Keratinocyte (primary cell): ENCODE data around the gene IRF1. TPM values are rescaled to one million over a fixed set of nuclear protein-coding genes. Genes with fewer than 3 reads are reported as not detected.

Source experiments
- DNase-seq: peaks from one replicate; pipeline ENCODE4 v3.0.0-alpha.2; 2011; ENCODE audit warnings: low read depth, missing footprints, low spot score
- FAIRE-seq: peaks from 2 replicates; lab custom pipeline; 2011; peaks lifted over from hg19 to GRCh38; lab: Jason Lieb, UNC
- H2AFZ ChIP-seq: 2 replicates; pipeline ENCODE4 v1.6.0; 2012; ENCODE audit warnings: low read length, control low read depth, inconsistent platforms; ENCODE audit not compliant: control insufficient read depth
- H3K27ac ChIP-seq: 2 replicates; pipeline ENCODE4 v1.5.1; 2011; ENCODE audit warnings: low read length; ENCODE audit not compliant: control insufficient read depth, insufficient read depth
- H3K27me3 ChIP-seq: 3 replicates; pipeline ENCODE4 v1.6.0; 2011; ENCODE audit warnings: low read length; ENCODE audit not compliant: control insufficient read depth, insufficient read depth; ENCODE audit errors: extremely low read depth
- H3K36me3 ChIP-seq, 2 experiments: 2 replicates in 1 of 2; 3 replicates in 1 of 2; pipeline ENCODE4 v1.5.1; 2011; ENCODE audit warnings: low read length in 2 of 2, mild to moderate bottlenecking in 1 of 2; ENCODE audit not compliant: control insufficient read depth in 2 of 2, insufficient read depth in 2 of 2; ENCODE audit errors: extremely low read depth in 1 of 2
- H3K4me1 ChIP-seq: 3 replicates; pipeline ENCODE4 v1.5.1; 2011; ENCODE audit warnings: low read length; ENCODE audit not compliant: control insufficient read depth, insufficient read depth; ENCODE audit errors: extremely low read depth
- H3K4me2 ChIP-seq: 3 replicates; pipeline ENCODE4 v1.6.0; 2011; ENCODE audit warnings: low read depth, low read length; ENCODE audit not compliant: control insufficient read depth, insufficient read depth; ENCODE audit errors: extremely low read depth
- H3K4me3 ChIP-seq, 3 experiments: fragments of 200-600 bp in 1 of 3; sonication (generic) in 1 of 3; 2 replicates in 2 of 3; 3 replicates in 1 of 3; pipeline ENCODE4 v1.5.1; 2011 to 2016; ENCODE audit warnings: low read length in 3 of 3, mild to moderate bottlenecking in 3 of 3, control low read depth in 2 of 3, inconsistent platforms in 1 of 3, low read depth in 1 of 3, mixed read lengths in 1 of 3, mixed run types in 1 of 3, moderate library complexity in 1 of 3; ENCODE audit not compliant: control insufficient read depth in 2 of 3, insufficient read depth in 2 of 3; ENCODE audit errors: extremely low read depth in 1 of 3
- H3K79me2 ChIP-seq: 2 replicates; pipeline ENCODE4 v1.6.0; 2012; ENCODE audit warnings: low read length; ENCODE audit not compliant: control insufficient read depth, insufficient read depth
- H3K9ac ChIP-seq: 3 replicates; pipeline ENCODE4 v1.6.0; 2011; ENCODE audit warnings: low read length; ENCODE audit not compliant: control insufficient read depth, insufficient read depth; ENCODE audit errors: extremely low read depth
- H3K9me1 ChIP-seq: 3 replicates; pipeline ENCODE4 v1.6.0; 2011; ENCODE audit warnings: low read length; ENCODE audit not compliant: control insufficient read depth, insufficient read depth; ENCODE audit errors: extremely low read depth
- H3K9me3 ChIP-seq: 2 replicates; pipeline ENCODE4 v1.5.1; 2012; ENCODE audit warnings: low read depth, low read length; ENCODE audit not compliant: control insufficient read depth
- H4K20me1 ChIP-seq: 3 replicates; pipeline ENCODE4 v1.6.0; 2011; ENCODE audit warnings: low read length; ENCODE audit not compliant: control insufficient read depth, insufficient read depth; ENCODE audit errors: extremely low read depth
- EZH2 ChIP-seq: IDR thresholded peaks from one replicate; pipeline ENCODE4 v1.6.1; 2012; ENCODE audit warnings: inconsistent platforms, mild to moderate bottlenecking, low read length, moderate library complexity
- dilution Hi-C: fragments of 300-500 bp; cut with MboI; formaldehyde crosslinking; loops from one replicate; pipeline ENCODE4 v1.7.0; 2020; ENCODE audit warnings: low sequenced_read_pairs; ENCODE audit not compliant: extremely low pct_ligation_motif_present
- polyA plus RNA-seq, 5 experiments: library from polyadenylated mRNA; depleted of rRNA in 3 of 5; stranded (reverse) in 3 of 5; stranded (forward) in 1 of 5; unstranded in 1 of 5; fragments of >200 nt; gene quantifications; 1 replicate in 1 of 5; 2 replicates in 3 of 5; 3 replicates in 1 of 5; pipeline versions ENCODE4 v1.2.1 to v1.2.3, GENCODE V29; 2011 to 2012; ENCODE audit warnings: missing spikeins in 2 of 5, low read depth in 1 of 5, low replicate concordance in 1 of 5
- TF ChIP-seq, protein P1 (sequence below), 3 experiments: IDR thresholded peaks in 1 of 3; conservative IDR thresholded peaks in 1 of 3; optimal IDR thresholded peaks in 1 of 3; 2 replicates in 2 of 3; 3 replicates in 1 of 3; pipeline versions ENCODE3 to v1.5.1; 2011; ENCODE audit warnings: low read length in 3 of 3, mild to moderate bottlenecking in 3 of 3, moderate library complexity in 2 of 3, control low read depth in 1 of 3, inconsistent platforms in 1 of 3; ENCODE audit not compliant: insufficient read depth in 2 of 3; ENCODE audit errors: extremely low read depth in 1 of 3

Gene IRF1
- polyA plus RNA-seq, 1 donor (not counting 4 experiments of a cell fraction or from before 2014, with no cell fraction given) = 6.2 TPM

DNA sequence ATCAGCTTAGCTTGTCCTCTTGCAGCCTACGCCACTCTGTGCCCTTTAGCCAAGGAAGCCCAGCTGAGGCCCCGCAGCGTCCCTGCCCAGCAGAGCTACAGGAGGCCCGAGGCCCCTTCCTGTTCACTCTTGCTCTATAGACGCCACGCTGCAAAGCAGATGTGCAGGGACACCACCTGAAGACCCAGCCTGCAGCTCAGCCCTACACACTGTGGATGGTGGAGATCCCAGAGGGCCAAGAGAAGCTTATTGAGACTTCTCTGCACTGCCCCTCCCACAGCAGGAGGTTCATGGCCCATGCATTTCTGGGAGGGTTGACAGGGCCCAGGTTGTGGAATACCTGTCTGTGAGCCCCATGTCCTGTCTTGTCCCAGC lies 33.6 kb downstream of the IRF1 start:
- Histone ChIP-seq H3K9ac (peak overlapping the region; percentile 1), H3K4me2 (peak overlapping the region; percentile 17)

GRCh38 chr5:132456296-132456986 lies 34.1 kb downstream of the IRF1 start:
- DNase-seq = no peak
- FAIRE-seq = no peak
- dilution Hi-C loops = no loop called here

More for the DNA sequence above, 33.6 kb downstream of the IRF1 start:
- no peaks in the 10 kb centered on the region for H3K27me3 ChIP-seq
- TF ChIP-seq, protein P1, sequence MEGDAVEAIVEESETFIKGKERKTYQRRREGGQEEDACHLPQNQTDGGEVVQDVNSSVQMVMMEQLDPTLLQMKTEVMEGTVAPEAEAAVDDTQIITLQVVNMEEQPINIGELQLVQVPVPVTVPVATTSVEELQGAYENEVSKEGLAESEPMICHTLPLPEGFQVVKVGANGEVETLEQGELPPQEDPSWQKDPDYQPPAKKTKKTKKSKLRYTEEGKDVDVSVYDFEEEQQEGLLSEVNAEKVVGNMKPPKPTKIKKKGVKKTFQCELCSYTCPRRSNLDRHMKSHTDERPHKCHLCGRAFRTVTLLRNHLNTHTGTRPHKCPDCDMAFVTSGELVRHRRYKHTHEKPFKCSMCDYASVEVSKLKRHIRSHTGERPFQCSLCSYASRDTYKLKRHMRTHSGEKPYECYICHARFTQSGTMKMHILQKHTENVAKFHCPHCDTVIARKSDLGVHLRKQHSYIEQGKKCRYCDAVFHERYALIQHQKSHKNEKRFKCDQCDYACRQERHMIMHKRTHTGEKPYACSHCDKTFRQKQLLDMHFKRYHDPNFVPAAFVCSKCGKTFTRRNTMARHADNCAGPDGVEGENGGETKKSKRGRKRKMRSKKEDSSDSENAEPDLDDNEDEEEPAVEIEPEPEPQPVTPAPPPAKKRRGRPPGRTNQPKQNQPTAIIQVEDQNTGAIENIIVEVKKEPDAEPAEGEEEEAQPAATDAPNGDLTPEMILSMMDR (optimal IDR thresholded peaks at IDR 0.05 in 1 of 3, IDR thresholded peaks at IDR 0.05 in 1 of 3, conservative IDR thresholded peaks at IDR 0.05 in 1 of 3; ENCODE audit: extremely low read depth in 1 of 3, insufficient read depth in 2 of 3, low read length in 3 of 3) = no peak
- no peak for TF ChIP-seq EZH2
- no peaks in the 10 kb centered on the region for H4K20me1 ChIP-seq
- peaks cover 39% of the 10 kb centered on the region for H3K4me1 ChIP-seq
- H3K79me2 ChIP-seq = no peaks in the 10 kb centered on the region
- DNase-seq (no peak), FAIRE-seq (no peak)
- no peak overlapping the region for H2AFZ ChIP-seq
- H3K36me3 ChIP-seq = no peaks in the 10 kb centered on the region
- H3K9me3 ChIP-seq = no peaks in the 10 kb centered on the region
- H3K9me1 ChIP-seq = no peaks in the 10 kb centered on the region
- dilution Hi-C loops = no loop called here
- H3K4me3 ChIP-seq = no peak overlapping the region
- H3K27ac ChIP-seq = peak overlapping the region; percentile 65

More at GRCh38 chr5:132456296-132456986, 34.1 kb downstream of the IRF1 start:
- Histone ChIP-seq H2AFZ (no peak overlapping the region), H3K4me3 (no peak overlapping the region), H3K9ac (no peak overlapping the region), H4K20me1 (no peaks in the 10 kb centered on the region), H3K4me2 (no peak overlapping the region), H3K36me3 (no peaks in the 10 kb centered on the region), H3K27ac (no peak overlapping the region), H3K9me1 (no peaks in the 10 kb centered on the region), H3K27me3 (no peaks in the 10 kb centered on the region), H3K79me2 (no peaks in the 10 kb centered on the region), H3K9me3 (no peaks in the 10 kb centered on the region), H3K4me1 (peaks cover 39% of the 10 kb centered on the region)
- no peak for TF ChIP-seq EZH2
- TF ChIP-seq, protein P1 (optimal IDR thresholded peaks at IDR 0.05 in 1 of 3, IDR thresholded peaks at IDR 0.05 in 1 of 3, conservative IDR thresholded peaks at IDR 0.05 in 1 of 3; ENCODE audit: extremely low read depth in 1 of 3, insufficient read depth in 2 of 3, low read length in 3 of 3) = no peak
